ENCODE data around the gene TMEM132A. TPM values are rescaled to one million over a fixed set of nuclear protein-coding genes. Genes with fewer than 3 reads are reported as not detected.

The TMEM132A gene
- total RNA-seq, 2 donors from 2014 or later: 9.3 to 12.2 TPM

DNA sequence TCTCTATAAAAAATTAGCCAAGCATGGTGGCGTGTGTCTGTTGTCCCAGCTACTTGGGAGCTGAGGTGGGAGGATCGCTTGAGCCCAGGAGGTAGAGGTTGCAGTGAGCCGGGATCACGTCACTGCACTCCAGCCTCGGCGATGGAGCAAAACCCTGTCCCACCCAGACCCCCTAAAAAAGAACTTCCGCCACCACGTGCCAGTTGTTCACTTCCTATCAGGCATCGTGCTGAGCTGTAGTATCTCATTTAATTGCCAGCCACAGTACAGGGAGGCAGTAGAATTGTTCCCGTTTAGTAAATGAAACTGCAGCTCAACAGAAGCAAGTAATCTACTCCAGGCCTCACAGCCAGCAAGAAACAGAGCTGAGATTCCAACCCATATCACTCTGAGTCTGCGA is 3.0 kb upstream of the TMEM132A start:
- H3K9me3 ChIP-seq: no peaks in the 10 kb centered on the region
- H3K4me3 ChIP-seq: no peak overlapping the region
- no peak overlapping the region for H3K27ac ChIP-seq
- ATAC-seq (no peak), DNase-seq (no peak)
- WGBS, 2 donors: 90 to 93% methylated on average over 10 to 11 of the region's 11 CpGs
- H3K27me3 ChIP-seq: peaks cover 0 to 9% of the 10 kb centered on the region in 2 donors
- no peak for TF ChIP-seq POLR2A (IDR thresholded peaks at IDR 0.05)
- TF ChIP-seq, protein P1, sequence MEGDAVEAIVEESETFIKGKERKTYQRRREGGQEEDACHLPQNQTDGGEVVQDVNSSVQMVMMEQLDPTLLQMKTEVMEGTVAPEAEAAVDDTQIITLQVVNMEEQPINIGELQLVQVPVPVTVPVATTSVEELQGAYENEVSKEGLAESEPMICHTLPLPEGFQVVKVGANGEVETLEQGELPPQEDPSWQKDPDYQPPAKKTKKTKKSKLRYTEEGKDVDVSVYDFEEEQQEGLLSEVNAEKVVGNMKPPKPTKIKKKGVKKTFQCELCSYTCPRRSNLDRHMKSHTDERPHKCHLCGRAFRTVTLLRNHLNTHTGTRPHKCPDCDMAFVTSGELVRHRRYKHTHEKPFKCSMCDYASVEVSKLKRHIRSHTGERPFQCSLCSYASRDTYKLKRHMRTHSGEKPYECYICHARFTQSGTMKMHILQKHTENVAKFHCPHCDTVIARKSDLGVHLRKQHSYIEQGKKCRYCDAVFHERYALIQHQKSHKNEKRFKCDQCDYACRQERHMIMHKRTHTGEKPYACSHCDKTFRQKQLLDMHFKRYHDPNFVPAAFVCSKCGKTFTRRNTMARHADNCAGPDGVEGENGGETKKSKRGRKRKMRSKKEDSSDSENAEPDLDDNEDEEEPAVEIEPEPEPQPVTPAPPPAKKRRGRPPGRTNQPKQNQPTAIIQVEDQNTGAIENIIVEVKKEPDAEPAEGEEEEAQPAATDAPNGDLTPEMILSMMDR (IDR thresholded peaks at IDR 0.05): no peak
- peaks cover 19 to 20% of the 10 kb centered on the region in 2 donors for H3K36me3 ChIP-seq (replicated peaks in 1 of 2; ENCODE audit: insufficient read depth in 1 of 2, low read depth in 2 of 2)
- intact Hi-C loops (cut with DNase I): no loop called here
- H3K4me1 ChIP-seq: peaks cover 37% of the 10 kb centered on the region

DNA sequence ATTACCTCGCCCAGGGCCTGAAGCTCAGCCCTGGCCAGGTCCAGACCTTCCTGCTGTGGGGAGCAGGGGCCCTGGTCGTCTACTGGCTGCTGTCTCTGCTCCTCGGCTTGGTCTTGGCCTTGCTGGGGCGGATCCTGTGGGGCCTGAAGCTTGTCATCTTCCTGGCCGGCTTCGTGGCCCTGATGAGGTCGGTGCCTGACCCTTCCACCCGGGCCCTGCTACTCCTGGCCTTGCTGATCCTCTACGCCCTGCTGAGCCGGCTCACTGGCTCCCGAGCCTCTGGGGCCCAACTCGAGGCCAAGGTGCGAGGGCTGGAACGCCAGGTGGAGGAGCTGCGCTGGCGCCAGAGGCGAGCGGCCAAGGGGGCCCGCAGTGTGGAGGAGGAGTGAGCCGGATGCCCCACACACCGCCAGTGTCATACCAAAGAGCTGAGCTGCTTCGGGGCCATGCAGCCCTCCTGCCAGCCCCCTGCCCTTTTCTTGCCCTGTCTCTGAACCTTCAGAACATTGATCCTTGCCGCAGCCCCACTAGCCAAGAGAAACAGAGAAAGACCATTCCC is 2.4 kb upstream of the TMEM132A start:
- DNase-seq (no peak), ATAC-seq (no peak)
- TF ChIP-seq POLR2A (IDR thresholded peaks at IDR 0.05): no peak
- TF ChIP-seq, protein P1 (IDR thresholded peaks at IDR 0.05): no peak
- 84 to 89% methylated on average over 3 to 11 of the region's 23 CpGs for WGBS, 2 donors
- no peak overlapping the region for H3K4me3 ChIP-seq
- intact Hi-C loops (cut with DNase I): no loop called here
- peaks cover 31% of the 10 kb centered on the region for H3K4me1 ChIP-seq
- no peak overlapping the region for H3K27ac ChIP-seq
- peaks cover 19 to 20% of the 10 kb centered on the region in 2 donors for H3K36me3 ChIP-seq (replicated peaks in 1 of 2; ENCODE audit: insufficient read depth in 1 of 2, low read depth in 2 of 2)
- no peaks in the 10 kb centered on the region for H3K9me3 ChIP-seq
- peaks cover 0 to 9% of the 10 kb centered on the region in 2 donors for H3K27me3 ChIP-seq

GRCh38 chr11:60922906-60923305 is 1.4 kb upstream of the TMEM132A start:
- Histone ChIP-seq H3K36me3 (replicated peaks in 1 of 2; ENCODE audit: insufficient read depth in 1 of 2, low read depth in 2 of 2) (peaks cover 19 to 20% of the 10 kb centered on the region in 2 donors), H3K4me3 (no peak overlapping the region), H3K4me1 (peaks cover 29% of the 10 kb centered on the region), H3K9me3 (no peaks in the 10 kb centered on the region), H3K27me3 (peaks cover 0 to 9% of the 10 kb centered on the region in 2 donors), H3K27ac (no peak overlapping the region)
- TF ChIP-seq POLR2A (IDR thresholded peaks at IDR 0.05): no peak
- TF ChIP-seq, protein P1 (IDR thresholded peaks at IDR 0.05): no peak
- ATAC-seq (no peak), DNase-seq (no peak)
- intact Hi-C loops (cut with DNase I): no loop called here
- WGBS, 2 donors: 87% methylated on average over 6 of the region's 6 CpGs; no CpG with 5 or more reads in 1 of the 2 donors

GRCh38 chr11:60923326-60923725 is 934 bp upstream of the TMEM132A start:
- peaks cover 26% of the 10 kb centered on the region for H3K4me1 ChIP-seq
- no peak overlapping the region for H3K27ac ChIP-seq
- peaks cover 0 to 9% of the 10 kb centered on the region in 2 donors for H3K27me3 ChIP-seq
- H3K4me3 ChIP-seq: no peak overlapping the region
- WGBS, 2 donors: 65 to 70% methylated on average over 5 of the region's 5 CpGs
- no peaks in the 10 kb centered on the region for H3K9me3 ChIP-seq
- DNase-seq: no peak
- TF ChIP-seq, protein P1 (IDR thresholded peaks at IDR 0.05): no peak
- TF ChIP-seq POLR2A (IDR thresholded peaks at IDR 0.05): no peak
- H3K36me3 ChIP-seq (replicated peaks in 1 of 2; ENCODE audit: insufficient read depth in 1 of 2, low read depth in 2 of 2): peaks cover 19 to 20% of the 10 kb centered on the region in 2 donors
- intact Hi-C loops (cut with DNase I): no loop called here
- no peak for ATAC-seq

GRCh38 chr11:60923800-60924109 is 505 bp upstream of the TMEM132A start:
- ATAC-seq (no peak), DNase-seq (peak in 1 of 4 donors; percentile 35)
- TF ChIP-seq POLR2A (IDR thresholded peaks at IDR 0.05): no peak
- TF ChIP-seq, protein P1 (IDR thresholded peaks at IDR 0.05): no peak
- H3K4me3 ChIP-seq: no peak overlapping the region
- peaks cover 19 to 20% of the 10 kb centered on the region in 2 donors for H3K36me3 ChIP-seq (replicated peaks in 1 of 2; ENCODE audit: insufficient read depth in 1 of 2, low read depth in 2 of 2)
- peaks cover 0 to 9% of the 10 kb centered on the region in 2 donors for H3K27me3 ChIP-seq
- H3K4me1 ChIP-seq: peaks cover 22% of the 10 kb centered on the region
- no peaks in the 10 kb centered on the region for H3K9me3 ChIP-seq
- intact Hi-C loops (cut with DNase I): no loop called here
- WGBS, 2 donors: 45 to 48% methylated on average over 4 to 6 of the region's 6 CpGs
- no peak overlapping the region for H3K27ac ChIP-seq
